SU-DHL-6 (cell line): ENCODE measurements around the gene PPP1R7.

ENCODE experiments used
- H2AFZ ChIP-seq: fragments of 200-600 bp; sonication (generic); 2 replicates; pipeline ENCODE4 v1.6.1; 2014; ENCODE audit warnings: low read depth, mild to moderate bottlenecking, moderate library complexity, mixed read lengths, antibody characterized with exemption, low read length; ENCODE audit not compliant: severe bottlenecking
- H3F3A ChIP-seq: fragments of 200-600 bp; shearing (Covaris generic); 2 replicates; pipeline ENCODE4 v1.6.0; 2016; ENCODE audit warnings: antibody characterized with exemption, mild to moderate bottlenecking; ENCODE audit not compliant: insufficient read depth
- H3K27ac ChIP-seq: fragments of 200-600 bp; sonication (generic); 2 replicates; pipeline ENCODE4 v1.5.1; 2016; ENCODE audit warnings: low read depth, mild to moderate bottlenecking, low read length, moderate library complexity, mixed read lengths
- H3K27me3 ChIP-seq: fragments of 200-600 bp; sonication (generic), shearing (Covaris generic); 2 replicates; pipeline ENCODE4 v1.6.0; 2014; ENCODE audit warnings: mild to moderate bottlenecking, low read length
- H3K36me3 ChIP-seq: fragments of 200-600 bp; sonication (generic); 2 replicates; pipeline ENCODE4 v1.6.1; 2014; ENCODE audit warnings: mild to moderate bottlenecking, low read length, mixed read lengths
- H3K4me2 ChIP-seq: fragments of 300-600, 200-600 bp; shearing (Covaris generic), sonication (generic); 2 replicates; pipeline ENCODE4 v1.6.0; 2014; ENCODE audit warnings: low read length, low read depth, mild to moderate bottlenecking; ENCODE audit not compliant: poor library complexity, severe bottlenecking
- H3K4me3 ChIP-seq: fragments of 200-600 bp; sonication (generic); 2 replicates; pipeline ENCODE4 v1.5.1; 2014; ENCODE audit warnings: antibody characterized with exemption, low read length, mild to moderate bottlenecking, mixed read lengths; ENCODE audit not compliant: insufficient read depth, poor library complexity, severe bottlenecking
- H3K79me2 ChIP-seq: fragments of 200-600 bp; sonication (generic); 2 replicates; pipeline ENCODE4 v1.6.1; 2014; ENCODE audit warnings: mild to moderate bottlenecking, low read length, moderate library complexity; ENCODE audit not compliant: insufficient read depth
- H3K9ac ChIP-seq: fragments of 200-600 bp; sonication (generic); 2 replicates; pipeline ENCODE4 v1.7.0; 2014; ENCODE audit warnings: mild to moderate bottlenecking, low read length
- H3K9me2 ChIP-seq: fragments of 200-600 bp; sonication (generic); replicated peaks from 2 replicates; pipeline ENCODE4 v1.6.1; 2014; ENCODE audit warnings: low read length; ENCODE audit not compliant: insufficient read depth
- H3K9me3 ChIP-seq: fragments of 200-600 bp; sonication (generic); 2 replicates; pipeline ENCODE4 v1.6.1; 2014; ENCODE audit warnings: low read length, mixed read lengths; ENCODE audit not compliant: insufficient read depth
- H4K20me1 ChIP-seq: fragments of 200-600 bp; sonication (generic); 2 replicates; pipeline ENCODE4 v1.6.1; 2014; ENCODE audit warnings: low read depth, mild to moderate bottlenecking, antibody characterized with exemption, low read length, moderate library complexity, mixed read lengths
- CTCF ChIP-seq: fragments of 200-600 bp; sonication (generic); IDR thresholded peaks from one replicate; pipeline ENCODE4 v1.5.1; 2017; ENCODE audit warnings: antibody characterized with exemption, mild to moderate bottlenecking, low read length, moderate library complexity; ENCODE audit not compliant: insufficient read depth, poor library complexity, severe bottlenecking
- EZH2phosphoT487 ChIP-seq: fragments of 200-600 bp; sonication (generic), shearing (Covaris generic); conservative IDR thresholded peaks from 2 replicates; pipeline ENCODE4 v1.6.1; 2018; ENCODE audit warnings: mild to moderate bottlenecking, antibody characterized with exemption, low read length, moderate library complexity, mixed read lengths

Gene PPP1R7

GRCh38 chr2:241156971-241157441 lies 6.7 kb downstream of the PPP1R7 start:
- H3K9ac ChIP-seq, result no peak overlapping the region
- no peak overlapping the region for H2AFZ ChIP-seq
- no peaks in the 10 kb centered on the region for H3K27me3 ChIP-seq
- H3F3A ChIP-seq, result no peaks in the 10 kb centered on the region
- TF ChIP-seq CTCF (no peak), EZH2phosphoT487 (no peak)
- no peaks in the 10 kb centered on the region for H4K20me1 ChIP-seq
- no peak overlapping the region for H3K4me3 ChIP-seq
- no peaks in the 10 kb centered on the region for H3K36me3 ChIP-seq
- no peak overlapping the region for H3K27ac ChIP-seq
- H3K9me3 ChIP-seq, result no peaks in the 10 kb centered on the region
- H3K79me2 ChIP-seq, result peaks cover 9% of the 10 kb centered on the region; the same call in 1 of the 2 replicates
- no peak overlapping the region for H3K4me2 ChIP-seq
- no peaks in the 10 kb centered on the region for H3K9me2 ChIP-seq

GRCh38 chr2:241157841-241158545 lies 7.7 kb downstream of the PPP1R7 start:
- Histone ChIP-seq H3K9me3 (no peaks in the 10 kb centered on the region), H4K20me1 (no peaks in the 10 kb centered on the region), H3K27ac (no peak overlapping the region), H3F3A (no peaks in the 10 kb centered on the region), H3K36me3 (no peaks in the 10 kb centered on the region), H2AFZ (no peak overlapping the region), H3K9me2 (no peaks in the 10 kb centered on the region), H3K9ac (no peak overlapping the region), H3K4me3 (no peak overlapping the region), H3K4me2 (no peak overlapping the region), H3K27me3 (no peaks in the 10 kb centered on the region), H3K79me2 (no peaks in the 10 kb centered on the region)
- no peak for TF ChIP-seq CTCF
- no peak for TF ChIP-seq EZH2phosphoT487

GRCh38 chr2:241158546-241158900 lies 8.3 kb downstream of the PPP1R7 start:
- Histone ChIP-seq H3K4me3 (no peak overlapping the region), H4K20me1 (no peaks in the 10 kb centered on the region), H3K9me3 (no peaks in the 10 kb centered on the region), H3K27ac (no peak overlapping the region), H3K4me2 (no peak overlapping the region), H3K9me2 (no peaks in the 10 kb centered on the region), H3K9ac (no peak overlapping the region), H3F3A (no peaks in the 10 kb centered on the region), H3K79me2 (no peaks in the 10 kb centered on the region), H2AFZ (no peak overlapping the region), H3K36me3 (no peaks in the 10 kb centered on the region), H3K27me3 (no peaks in the 10 kb centered on the region)
- no peak for TF ChIP-seq EZH2phosphoT487
- no peak for TF ChIP-seq CTCF
